GM23338 (cell line): ENCODE results near the gene C1orf56.
A peak's percentile ranks its signal among the peaks of the same experiment; 100 is the strongest.

ENCODE experiments used
- CREB1 ChIP-seq: fragments of 250-450 bp; sonication (Bioruptor Pico); IDR thresholded peaks from 2 replicates; pipeline ENCODE4 v1.5.0; 2020; ENCODE audit warnings: low read depth, mild to moderate bottlenecking, moderate library complexity
- EZH2 ChIP-seq: fragments of 200-600 bp; sonication (generic); IDR thresholded peaks from one replicate; pipeline ENCODE4 v1.8.0; 2017; ENCODE audit warnings: antibody characterized with exemption, mild to moderate bottlenecking, low read depth; ENCODE audit not compliant: unreplicated experiment
- EZH2phosphoT487 ChIP-seq: fragments of 200-600 bp; sonication (generic); IDR thresholded peaks from one replicate; pipeline ENCODE4 v1.8.1; 2018; ENCODE audit warnings: antibody characterized with exemption; ENCODE audit not compliant: unreplicated experiment
- JUNB ChIP-seq: IDR thresholded peaks from one replicate; pipeline ENCODE4 v1.6.1; 2016; ENCODE audit warnings: antibody characterized with exemption; ENCODE audit not compliant: unreplicated experiment
- NANOG ChIP-seq: IDR thresholded peaks from 2 replicates; pipeline ENCODE4 v1.6.1; 2016; ENCODE audit warnings: antibody characterized with exemption, borderline replicate concordance
- POLR2AphosphoS5 ChIP-seq: IDR thresholded peaks from 2 replicates; pipeline ENCODE4 v1.6.1; 2016; ENCODE audit warnings: antibody characterized with exemption, low read depth
- ZNF114 ChIP-seq: fragments of 250-450 bp; sonication (Bioruptor Pico); IDR thresholded peaks from 2 replicates; pipeline ENCODE4 v1.5.0; 2020; ENCODE audit warnings: mild to moderate bottlenecking, moderate library complexity
- ZNF331 ChIP-seq: fragments of 250-450 bp; sonication (Bioruptor Pico); IDR thresholded peaks from 2 replicates; pipeline ENCODE4 v1.5.0; 2020; ENCODE audit warnings: low read depth, mild to moderate bottlenecking, moderate library complexity
- TF ChIP-seq, protein P1 (sequence below), 2 experiments: fragments of 200-600 bp in 1 of 2; sonication (generic) in 1 of 2; conservative IDR thresholded peaks; 2 replicates each; pipeline versions ENCODE4 v1.5.1 to v1.6.1; 2016 to 2017; ENCODE audit warnings: antibody characterized with exemption in 2 of 2, low read depth in 2 of 2, mild to moderate bottlenecking in 2 of 2, moderate library complexity in 1 of 2
- TF ChIP-seq, protein P2 (sequence below): IDR thresholded peaks from one replicate; pipeline ENCODE4 v1.6.1; 2018; ENCODE audit warnings: antibody characterized with exemption; ENCODE audit not compliant: unreplicated experiment
- TF ChIP-seq, protein P3 (sequence below): IDR thresholded peaks from 2 replicates; pipeline ENCODE4 v1.6.1; 2016; ENCODE audit warnings: antibody characterized with exemption

DNA sequence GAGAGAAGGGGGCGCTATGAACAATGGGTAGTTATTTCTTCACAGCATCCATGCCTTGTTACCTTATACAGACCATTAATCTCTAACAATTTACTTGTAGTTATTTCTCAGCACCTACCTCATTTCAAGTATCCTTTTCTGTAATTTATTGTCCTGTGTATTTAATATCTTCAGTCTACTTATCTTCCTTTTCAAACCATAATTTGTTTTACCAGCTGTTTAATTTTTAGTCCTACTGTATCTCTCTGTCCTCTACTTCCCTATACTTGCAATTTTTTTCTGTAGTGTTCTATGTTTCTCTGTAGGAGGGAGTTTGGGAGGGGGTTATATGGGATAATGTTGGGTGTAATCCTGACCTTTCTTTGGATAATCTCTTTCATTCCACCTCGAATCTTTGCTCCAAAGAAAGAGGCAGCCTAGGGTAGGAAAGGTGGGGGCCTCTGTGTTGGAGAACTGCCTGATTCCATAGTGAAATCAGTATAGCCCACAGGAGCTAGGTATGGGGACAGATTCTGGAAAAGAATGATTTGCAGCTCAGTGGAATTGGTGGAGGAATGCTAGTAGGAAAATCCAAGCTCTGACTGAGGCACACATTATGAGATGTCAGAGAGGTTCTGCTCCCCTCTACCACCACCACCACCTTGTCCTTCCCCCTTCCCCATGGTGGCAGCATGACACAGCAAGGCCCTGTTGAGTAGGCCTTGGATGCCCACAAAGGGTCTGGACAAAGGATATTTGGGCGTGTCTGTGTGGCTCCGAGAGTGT lies 13.3 kb downstream of the C1orf56 start:
- TF ChIP-seq EZH2 (no peak), EZH2phosphoT487 (no peak), ZNF114 (CRISPR knock-in tag) (no peak), POLR2AphosphoS5 (no peak), ZNF331 (CRISPR knock-in tag) (no peak), CREB1 (CRISPR knock-in tag) (no peak), JUNB (no peak), NANOG (no peak)
- TF ChIP-seq, protein P1, sequence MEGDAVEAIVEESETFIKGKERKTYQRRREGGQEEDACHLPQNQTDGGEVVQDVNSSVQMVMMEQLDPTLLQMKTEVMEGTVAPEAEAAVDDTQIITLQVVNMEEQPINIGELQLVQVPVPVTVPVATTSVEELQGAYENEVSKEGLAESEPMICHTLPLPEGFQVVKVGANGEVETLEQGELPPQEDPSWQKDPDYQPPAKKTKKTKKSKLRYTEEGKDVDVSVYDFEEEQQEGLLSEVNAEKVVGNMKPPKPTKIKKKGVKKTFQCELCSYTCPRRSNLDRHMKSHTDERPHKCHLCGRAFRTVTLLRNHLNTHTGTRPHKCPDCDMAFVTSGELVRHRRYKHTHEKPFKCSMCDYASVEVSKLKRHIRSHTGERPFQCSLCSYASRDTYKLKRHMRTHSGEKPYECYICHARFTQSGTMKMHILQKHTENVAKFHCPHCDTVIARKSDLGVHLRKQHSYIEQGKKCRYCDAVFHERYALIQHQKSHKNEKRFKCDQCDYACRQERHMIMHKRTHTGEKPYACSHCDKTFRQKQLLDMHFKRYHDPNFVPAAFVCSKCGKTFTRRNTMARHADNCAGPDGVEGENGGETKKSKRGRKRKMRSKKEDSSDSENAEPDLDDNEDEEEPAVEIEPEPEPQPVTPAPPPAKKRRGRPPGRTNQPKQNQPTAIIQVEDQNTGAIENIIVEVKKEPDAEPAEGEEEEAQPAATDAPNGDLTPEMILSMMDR (conservative IDR thresholded peaks at IDR 0.05; ENCODE audit: low read depth in 2 of 2), result peak in 1 of 2 experiments; percentile 24; a peak in 1 of 4 replicates
- TF ChIP-seq, protein P2, sequence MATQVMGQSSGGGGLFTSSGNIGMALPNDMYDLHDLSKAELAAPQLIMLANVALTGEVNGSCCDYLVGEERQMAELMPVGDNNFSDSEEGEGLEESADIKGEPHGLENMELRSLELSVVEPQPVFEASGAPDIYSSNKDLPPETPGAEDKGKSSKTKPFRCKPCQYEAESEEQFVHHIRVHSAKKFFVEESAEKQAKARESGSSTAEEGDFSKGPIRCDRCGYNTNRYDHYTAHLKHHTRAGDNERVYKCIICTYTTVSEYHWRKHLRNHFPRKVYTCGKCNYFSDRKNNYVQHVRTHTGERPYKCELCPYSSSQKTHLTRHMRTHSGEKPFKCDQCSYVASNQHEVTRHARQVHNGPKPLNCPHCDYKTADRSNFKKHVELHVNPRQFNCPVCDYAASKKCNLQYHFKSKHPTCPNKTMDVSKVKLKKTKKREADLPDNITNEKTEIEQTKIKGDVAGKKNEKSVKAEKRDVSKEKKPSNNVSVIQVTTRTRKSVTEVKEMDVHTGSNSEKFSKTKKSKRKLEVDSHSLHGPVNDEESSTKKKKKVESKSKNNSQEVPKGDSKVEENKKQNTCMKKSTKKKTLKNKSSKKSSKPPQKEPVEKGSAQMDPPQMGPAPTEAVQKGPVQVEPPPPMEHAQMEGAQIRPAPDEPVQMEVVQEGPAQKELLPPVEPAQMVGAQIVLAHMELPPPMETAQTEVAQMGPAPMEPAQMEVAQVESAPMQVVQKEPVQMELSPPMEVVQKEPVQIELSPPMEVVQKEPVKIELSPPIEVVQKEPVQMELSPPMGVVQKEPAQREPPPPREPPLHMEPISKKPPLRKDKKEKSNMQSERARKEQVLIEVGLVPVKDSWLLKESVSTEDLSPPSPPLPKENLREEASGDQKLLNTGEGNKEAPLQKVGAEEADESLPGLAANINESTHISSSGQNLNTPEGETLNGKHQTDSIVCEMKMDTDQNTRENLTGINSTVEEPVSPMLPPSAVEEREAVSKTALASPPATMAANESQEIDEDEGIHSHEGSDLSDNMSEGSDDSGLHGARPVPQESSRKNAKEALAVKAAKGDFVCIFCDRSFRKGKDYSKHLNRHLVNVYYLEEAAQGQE, result no peak
- TF ChIP-seq, protein P3, sequence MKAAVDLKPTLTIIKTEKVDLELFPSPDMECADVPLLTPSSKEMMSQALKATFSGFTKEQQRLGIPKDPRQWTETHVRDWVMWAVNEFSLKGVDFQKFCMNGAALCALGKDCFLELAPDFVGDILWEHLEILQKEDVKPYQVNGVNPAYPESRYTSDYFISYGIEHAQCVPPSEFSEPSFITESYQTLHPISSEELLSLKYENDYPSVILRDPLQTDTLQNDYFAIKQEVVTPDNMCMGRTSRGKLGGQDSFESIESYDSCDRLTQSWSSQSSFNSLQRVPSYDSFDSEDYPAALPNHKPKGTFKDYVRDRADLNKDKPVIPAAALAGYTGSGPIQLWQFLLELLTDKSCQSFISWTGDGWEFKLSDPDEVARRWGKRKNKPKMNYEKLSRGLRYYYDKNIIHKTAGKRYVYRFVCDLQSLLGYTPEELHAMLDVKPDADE, result no peak
